HG03521 (cell line): Measurements from ENCODE around the gene CLCN2.

Source experiments
- ATAC-seq: cut with Tn5 transposase; IDR thresholded peaks from one replicate; pipeline ENCODE4 v1.9.1; 2021; ENCODE audit warnings: mild to moderate bottlenecking, moderate library complexity; ENCODE audit not compliant: unreplicated experiment

The CLCN2 gene

GRCh38 chr3:184300378-184300720 is 61.1 kb downstream of the CLCN2 start:
- ATAC-seq, result no peak

- no peak for ATAC-seq
Measured at GRCh38 chr3:184299488-184300377, 61.7 kb downstream of the CLCN2 start.

GRCh38 chr3:184298759-184299487 is 62.5 kb downstream of the CLCN2 start, which contains the start of gene PSMD2:
TSS of gene PSMD2 (plus strand) at chr3:184299241. CDS start at chr3:184299267, 26 bp downstream.
- ATAC-seq, result peak; percentile 94

- no peak for ATAC-seq
Measured at GRCh38 chr3:184296616-184297015, 64.8 kb downstream of the CLCN2 start.
